T47D (cell line): ENCODE data around the gene TMEM217.
"Not testable (repeated sequence)": the region's sequence is repeated elsewhere in the genome, so short reads cannot be mapped to it uniquely, and the experiment has no call there.

Source experiments
- DNase-seq, 2 experiments: peaks; one replicate each; pipeline versions ENCODE4 v3.0.0 to v3.0.0-alpha.2; 2011 to 2012; ENCODE audit warnings: low read depth in 1 of 2, low spot score in 1 of 2
- JUND ChIP-seq: IDR thresholded peaks from 2 replicates; pipeline ENCODE4 v1.6.1; 2012; ENCODE audit warnings: low read depth
- in situ Hi-C: cut with HindIII; loops from 2 replicates; pipeline ENCODE4 v1.10.0; 2016; ENCODE audit warnings: low sequenced_read_pairs, low pct_unique_long_range_greater_than_20kb

The TMEM217 gene

DNA sequence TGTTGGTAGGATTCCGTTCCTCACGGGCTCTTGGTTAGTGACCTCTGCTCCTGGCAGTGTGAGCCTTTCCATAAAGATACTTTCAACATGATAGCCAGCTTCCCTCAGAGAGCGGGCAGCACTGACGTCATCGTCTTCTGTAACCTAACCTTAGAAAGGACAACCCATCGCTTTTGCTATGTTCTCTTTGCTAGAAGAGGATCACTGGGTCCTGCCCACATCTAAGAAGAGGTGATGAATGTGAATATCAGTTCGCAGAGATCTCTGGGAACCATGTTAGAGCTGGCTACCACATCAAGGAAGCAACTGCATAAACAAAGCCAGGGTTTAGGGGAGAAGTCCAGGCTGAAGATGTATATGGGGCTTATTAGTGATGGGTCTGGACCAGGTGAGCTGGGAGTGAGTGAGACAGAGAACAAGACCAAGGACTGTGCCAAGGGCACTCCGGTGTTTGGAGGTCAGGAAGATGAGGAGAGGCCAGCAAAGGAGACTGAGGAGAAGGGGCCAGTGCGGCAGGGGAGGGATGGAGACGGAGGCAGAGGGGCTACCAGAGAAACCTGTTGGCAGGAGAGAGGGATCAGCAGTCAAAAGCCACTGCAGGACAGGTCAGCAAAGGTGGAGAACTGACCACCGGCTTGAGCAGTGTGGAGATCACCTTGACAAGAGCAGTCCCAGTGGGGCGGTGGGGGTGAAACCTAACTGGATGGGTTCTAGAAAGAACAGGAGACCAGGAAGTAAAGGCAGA is 48.3 kb downstream of the TMEM217 start:
- DNase-seq, result no peak
- no peak for TF ChIP-seq JUND
- in situ Hi-C loops, result no loop called here

GRCh38 chr6:37208793-37209192 is 49.2 kb downstream of the TMEM217 start:
- DNase-seq, result no peak
- TF ChIP-seq JUND, result no peak
- in situ Hi-C loops, result no loop called here

GRCh38 chr6:37207903-37208456 is 50.0 kb downstream of the TMEM217 start:
- peak; percentile 39 to 86 for DNase-seq
- TF ChIP-seq JUND, result no peak
- in situ Hi-C loops, result no loop called here

DNA sequence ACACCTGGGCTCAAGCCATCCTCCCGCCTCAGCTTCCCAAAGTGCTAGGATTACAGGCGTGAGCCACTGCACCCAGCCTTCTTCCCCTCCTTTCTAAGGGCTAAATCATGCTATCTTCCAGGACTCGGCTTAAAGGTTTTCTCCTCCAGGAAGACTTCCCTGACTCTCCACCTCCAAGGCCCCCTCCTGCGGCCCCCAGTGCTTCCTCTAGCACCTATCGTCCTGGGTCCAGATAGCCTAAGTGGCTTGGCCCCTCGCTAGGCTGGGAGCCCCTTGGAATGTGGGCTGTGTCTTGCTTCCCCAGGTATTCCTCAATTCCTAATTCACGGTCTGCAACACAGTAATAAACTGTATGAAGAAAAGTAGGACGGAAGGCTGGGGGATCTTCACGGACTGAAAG is 51.3 kb downstream of the TMEM217 start:
- no peak for DNase-seq
- TF ChIP-seq JUND, result no peak
- in situ Hi-C loops, result no loop called here

DNA sequence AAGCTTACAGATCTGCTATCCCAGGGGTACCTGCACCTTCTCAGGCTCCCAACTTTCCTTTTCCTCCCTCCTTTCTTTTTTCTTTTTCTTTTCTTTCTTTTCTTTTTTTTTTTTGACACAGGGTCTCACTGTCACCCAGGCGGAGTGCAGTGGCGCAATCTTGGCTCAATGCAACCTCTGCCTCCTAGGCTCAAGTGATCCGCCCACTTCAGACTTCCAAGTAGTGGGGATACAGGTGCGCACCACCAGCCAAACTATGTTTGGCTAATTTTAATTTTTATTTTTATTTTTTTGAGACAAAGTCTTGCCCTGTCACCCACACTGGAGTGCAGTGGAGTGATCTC is 52.0 kb downstream of the TMEM217 start:
- in situ Hi-C loops, result no loop called here
- no peak for TF ChIP-seq JUND
- no peak for DNase-seq

DNA sequence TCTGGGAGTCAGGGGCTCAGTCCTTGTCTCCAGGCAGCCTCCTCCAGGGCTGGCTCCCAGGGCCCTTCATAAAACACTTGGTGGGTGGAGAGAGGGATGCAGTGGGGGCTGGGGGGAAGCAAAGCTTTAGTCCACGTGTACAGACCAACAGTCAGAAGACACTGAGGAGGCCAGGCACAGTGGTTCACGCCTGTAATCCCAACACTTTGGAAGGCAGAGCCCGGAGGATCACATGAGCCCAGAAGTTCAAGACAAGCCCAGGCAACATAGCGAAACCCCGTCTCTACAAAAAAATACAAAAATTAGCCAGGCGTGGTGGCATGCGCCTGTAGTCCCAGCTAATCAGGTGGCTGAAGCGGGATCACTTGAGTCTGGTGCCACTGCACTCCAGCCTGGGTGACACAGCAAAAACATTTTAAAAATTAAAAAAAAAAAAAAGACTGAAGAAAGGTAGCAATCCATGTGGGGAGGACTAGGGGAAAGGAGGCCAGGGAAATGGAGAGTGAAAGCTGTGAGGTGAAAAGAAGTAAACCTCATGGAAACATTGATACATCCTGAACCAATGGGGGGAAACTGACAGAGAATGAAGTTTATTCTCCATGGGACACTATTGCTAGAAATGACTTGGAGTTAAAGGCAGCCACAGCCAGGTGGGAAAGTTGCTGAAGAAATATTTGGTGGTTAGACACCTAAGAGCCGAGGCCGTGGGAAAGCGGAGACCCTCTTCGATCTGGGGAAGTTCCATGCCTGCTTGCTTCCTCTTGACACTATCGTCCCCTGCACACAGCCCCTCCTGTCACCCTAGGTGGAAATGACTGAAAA is 52.6 kb downstream of the TMEM217 start:
- in situ Hi-C loops, result no loop called here
- no peak for DNase-seq
- TF ChIP-seq JUND, result no peak

- no peak for TF ChIP-seq JUND
- DNase-seq, result peak in 1 of 2 experiments; percentile 22
- in situ Hi-C loops, result no loop called here
Observed at GRCh38 chr6:37204014-37204751, 53.8 kb downstream of the TMEM217 start.

DNA sequence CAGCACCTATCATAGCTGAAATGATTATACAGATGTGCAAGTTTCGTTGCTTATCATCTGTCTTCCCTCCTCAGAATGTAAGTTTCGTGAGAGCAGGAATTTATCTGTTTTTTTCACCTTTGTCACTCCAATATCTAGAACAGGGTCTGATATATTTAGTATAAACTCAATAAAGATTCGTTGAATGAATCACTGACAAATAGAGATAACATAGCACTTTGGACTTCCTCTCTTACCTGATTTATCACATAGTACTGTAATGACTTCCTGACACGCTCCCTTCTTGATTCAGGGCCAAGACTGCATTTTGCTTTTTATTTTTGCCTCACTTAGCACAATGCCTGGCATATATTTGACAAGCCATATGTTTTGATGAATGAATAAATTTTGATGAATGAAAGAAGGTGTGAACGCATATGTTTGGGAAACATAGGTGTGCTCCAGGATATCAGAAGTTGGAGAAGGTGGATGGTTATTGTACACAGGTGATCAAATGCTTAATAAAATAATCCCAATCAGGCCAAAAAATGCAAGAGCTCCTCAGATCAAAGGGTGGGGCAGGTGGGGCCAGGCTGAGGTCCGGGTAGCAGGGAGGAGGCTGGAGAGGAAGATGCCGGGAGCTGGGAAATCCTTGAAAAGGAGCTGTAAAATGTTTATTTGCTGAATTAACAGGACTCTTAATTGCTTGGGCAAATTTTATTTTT is 55.0 kb downstream of the TMEM217 start:
- no peak for TF ChIP-seq JUND
- in situ Hi-C loops, result no loop called here
- no peak for DNase-seq

- no peak for TF ChIP-seq JUND
- in situ Hi-C loops, result no loop called here
- no peak for DNase-seq
Observed at GRCh38 chr6:37201726-37202125, 56.2 kb downstream of the TMEM217 start.

GRCh38 chr6:37200085-37200484 is 57.9 kb downstream of the TMEM217 start:
- DNase-seq, result no peak
- TF ChIP-seq JUND, result no peak
- in situ Hi-C loops, result no loop called here

- in situ Hi-C loops, DNase-seq: not testable (repeated sequence)
Observed at GRCh38 chr6:37196451-37196850, 61.5 kb downstream of the TMEM217 start.

- DNase-seq, in situ Hi-C loops: not testable (repeated sequence)
Observed at GRCh38 chr6:37194886-37195285, 63.1 kb downstream of the TMEM217 start.
